GM10266 (cell line): ENCODE data around the gene DUSP14.

ENCODE experiments used
- DNase-seq: peaks from one replicate; pipeline ENCODE4 v3.0.0; 2012; ENCODE audit errors: extremely low spot score
- TF ChIP-seq, protein P1 (sequence below): IDR thresholded peaks from 2 replicates; pipeline ENCODE4 v1.5.1; 2012; ENCODE audit warnings: mild to moderate bottlenecking, low read depth; ENCODE audit not compliant: control insufficient read depth, insufficient read depth; ENCODE audit errors: missing control alignments

DUSP14 gene

DNA sequence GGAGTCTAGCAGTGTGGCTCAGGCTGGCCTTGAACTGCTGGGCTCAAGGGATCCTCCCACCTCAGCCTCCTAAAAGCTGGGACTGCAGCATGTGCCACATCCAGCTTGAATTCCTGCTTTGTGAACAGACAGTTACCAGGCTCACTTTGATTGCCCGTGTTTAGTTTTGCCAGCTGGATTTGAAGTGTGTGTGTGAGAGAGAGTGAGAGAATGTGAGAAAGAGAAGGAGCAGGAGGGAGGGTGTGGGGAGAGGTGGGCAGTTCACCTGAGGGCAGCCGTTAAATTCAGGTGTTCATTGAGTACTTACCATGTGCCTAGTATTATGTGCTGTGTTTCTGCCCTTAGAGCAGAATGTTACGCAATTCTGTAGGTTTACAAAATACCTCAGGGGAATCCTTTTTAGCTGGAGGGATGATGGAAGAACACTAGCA, 4.7 kb downstream of the DUSP14 start:
- TF ChIP-seq, protein P1, sequence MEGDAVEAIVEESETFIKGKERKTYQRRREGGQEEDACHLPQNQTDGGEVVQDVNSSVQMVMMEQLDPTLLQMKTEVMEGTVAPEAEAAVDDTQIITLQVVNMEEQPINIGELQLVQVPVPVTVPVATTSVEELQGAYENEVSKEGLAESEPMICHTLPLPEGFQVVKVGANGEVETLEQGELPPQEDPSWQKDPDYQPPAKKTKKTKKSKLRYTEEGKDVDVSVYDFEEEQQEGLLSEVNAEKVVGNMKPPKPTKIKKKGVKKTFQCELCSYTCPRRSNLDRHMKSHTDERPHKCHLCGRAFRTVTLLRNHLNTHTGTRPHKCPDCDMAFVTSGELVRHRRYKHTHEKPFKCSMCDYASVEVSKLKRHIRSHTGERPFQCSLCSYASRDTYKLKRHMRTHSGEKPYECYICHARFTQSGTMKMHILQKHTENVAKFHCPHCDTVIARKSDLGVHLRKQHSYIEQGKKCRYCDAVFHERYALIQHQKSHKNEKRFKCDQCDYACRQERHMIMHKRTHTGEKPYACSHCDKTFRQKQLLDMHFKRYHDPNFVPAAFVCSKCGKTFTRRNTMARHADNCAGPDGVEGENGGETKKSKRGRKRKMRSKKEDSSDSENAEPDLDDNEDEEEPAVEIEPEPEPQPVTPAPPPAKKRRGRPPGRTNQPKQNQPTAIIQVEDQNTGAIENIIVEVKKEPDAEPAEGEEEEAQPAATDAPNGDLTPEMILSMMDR, result no peak
- no peak for DNase-seq

DNA sequence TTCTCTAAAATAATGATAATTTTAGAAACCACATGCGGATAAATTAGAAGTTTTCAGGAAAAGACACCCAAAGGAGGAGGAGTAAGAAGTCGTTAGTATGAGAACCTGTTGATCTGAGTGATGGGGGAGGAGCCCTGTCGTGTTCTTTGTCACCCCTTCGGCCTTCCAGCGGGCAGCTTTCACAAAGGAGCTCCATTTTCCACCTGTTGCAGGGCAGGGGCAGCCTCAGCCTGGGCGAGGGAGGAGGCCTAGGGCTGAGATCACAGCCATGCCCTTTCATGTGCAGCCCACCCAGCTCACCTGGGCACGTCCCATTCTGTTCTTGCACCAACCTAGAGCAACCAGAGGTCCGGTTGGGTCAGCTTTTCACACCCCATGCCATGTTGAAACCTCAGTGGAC, 5.3 kb downstream of the DUSP14 start:
- no peak for DNase-seq
- TF ChIP-seq, protein P1, result no peak

DNA sequence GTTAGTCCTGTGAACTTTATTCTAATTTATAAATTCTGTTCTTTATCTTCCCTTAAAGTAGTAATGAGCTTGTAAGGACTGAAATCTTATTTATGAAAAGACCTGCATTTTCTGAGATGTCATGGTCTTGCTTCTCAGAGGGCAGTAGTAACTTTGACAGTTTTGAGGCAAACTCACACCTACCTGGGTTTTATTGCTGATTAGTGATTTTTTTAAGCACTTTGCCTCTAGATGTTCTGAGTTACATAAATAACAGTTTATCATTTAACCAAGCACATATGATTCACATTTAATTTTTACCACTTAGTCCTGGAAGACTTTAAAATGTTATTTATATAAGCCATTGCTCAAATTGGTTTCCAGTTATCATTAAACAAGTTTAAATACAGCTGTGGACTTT, 10.7 kb downstream of the DUSP14 start:
- no peak for DNase-seq

DNA sequence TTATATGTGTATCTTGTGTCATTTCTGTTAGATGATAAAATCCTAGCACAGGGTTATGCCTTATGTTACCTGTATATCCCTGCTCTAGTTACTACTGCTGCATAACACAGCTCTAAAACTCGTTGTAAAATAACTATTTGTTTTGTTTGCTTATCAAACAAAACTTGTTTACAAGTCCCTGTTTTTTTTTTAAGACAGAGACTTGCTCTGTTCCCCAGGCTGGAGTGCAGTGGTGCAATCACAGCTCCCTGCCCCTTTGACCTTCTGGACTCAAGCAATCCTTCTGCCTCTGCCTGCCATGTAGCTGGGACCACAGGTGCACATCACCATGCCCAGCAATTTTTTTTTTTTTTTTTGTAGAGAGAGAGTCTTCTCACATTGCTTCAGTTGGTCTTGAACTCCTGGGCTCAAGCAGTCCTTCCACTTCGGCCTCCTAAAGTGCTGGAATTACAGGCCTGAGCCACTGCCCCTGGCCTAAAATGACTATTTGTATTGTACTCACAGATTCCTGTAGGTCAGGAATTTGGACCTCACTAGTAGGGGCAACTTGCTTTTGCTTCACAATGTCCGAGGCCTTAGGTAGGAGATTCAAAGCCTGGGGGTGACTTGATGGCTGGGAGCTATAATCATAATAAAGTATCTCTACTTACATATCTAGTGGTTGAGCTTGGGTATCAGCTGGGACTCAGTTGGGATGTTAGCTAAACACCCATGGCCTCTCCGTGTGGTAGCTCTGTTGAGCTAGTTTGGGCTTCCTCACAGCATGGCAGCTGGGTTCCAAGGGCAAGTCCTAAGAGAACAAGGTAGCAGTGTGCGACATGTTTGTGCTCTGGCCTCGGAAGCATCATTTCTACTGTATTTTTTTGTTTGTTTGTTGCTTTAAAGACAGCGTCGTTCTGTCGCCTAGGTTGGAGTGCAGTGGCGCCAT, 12.6 kb downstream of the DUSP14 start:
- no peak for DNase-seq
- TF ChIP-seq, protein P1, result no peak

More for the DNA sequence above, 10.7 kb downstream of the DUSP14 start:
- TF ChIP-seq, protein P1, result no peak

DNA sequence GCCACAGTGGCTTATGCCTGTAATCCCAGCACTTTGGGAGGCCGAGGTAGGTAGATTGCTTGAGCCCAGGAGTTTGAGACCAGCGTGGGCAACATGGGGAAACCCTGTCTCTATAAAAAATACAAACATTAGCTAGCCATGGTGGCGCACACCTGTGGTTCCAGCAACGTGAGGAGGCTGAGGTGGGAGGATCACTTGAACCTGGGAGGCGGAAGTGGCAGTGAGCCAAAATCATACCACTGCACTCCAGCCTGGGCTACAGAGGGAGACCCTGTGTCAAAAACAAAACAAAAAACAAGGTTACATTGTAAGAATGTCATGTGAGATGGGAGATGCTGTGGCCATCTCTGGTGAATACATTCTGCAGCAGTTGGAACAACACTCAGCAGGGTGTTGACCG, 13.5 kb downstream of the DUSP14 start:
- TF ChIP-seq, protein P1, result no peak

DNA sequence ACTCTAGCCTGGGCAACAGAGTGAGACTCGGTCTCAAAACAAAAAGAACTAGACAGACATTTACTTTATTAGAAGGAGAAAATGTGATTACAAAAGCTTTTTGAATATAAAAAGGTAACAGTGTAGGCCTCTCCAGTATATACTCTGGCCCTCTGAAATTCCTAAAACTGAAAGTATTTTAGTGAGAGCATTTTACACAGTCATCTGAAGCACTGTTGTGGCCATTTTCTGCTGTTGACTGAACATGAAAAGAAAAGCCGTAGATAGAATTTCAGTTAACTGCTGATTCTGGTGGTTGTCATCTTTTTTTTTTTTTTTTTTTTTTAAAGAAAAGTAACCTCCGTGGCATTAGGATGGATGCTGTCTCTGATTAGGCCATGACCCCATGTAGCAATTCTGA, 15.6 kb downstream of the DUSP14 start:
- no peak for DNase-seq
- TF ChIP-seq, protein P1, result no peak

More for the DNA sequence above, 13.5 kb downstream of the DUSP14 start:
- no peak for DNase-seq

DNA sequence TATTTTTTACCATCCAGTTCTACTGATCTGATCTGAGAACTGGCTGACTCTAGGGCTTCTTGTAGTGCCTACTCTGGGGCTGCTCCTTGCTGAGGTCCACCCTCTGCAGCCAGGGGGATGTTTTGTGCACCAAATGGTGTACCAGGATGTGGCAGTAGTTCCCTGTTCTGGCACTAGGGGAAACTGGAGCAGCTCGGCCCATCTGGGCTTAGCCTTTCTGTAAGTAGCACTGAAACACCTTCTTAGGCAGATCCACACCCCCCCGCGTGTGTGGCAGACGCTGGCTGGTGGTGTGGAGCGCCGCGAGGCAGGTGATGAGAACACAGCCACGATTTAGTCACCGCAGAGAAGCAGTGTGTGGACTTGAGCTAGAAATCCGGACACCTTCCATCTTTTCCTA, 17.0 kb downstream of the DUSP14 start:
- TF ChIP-seq, protein P1, result no peak
- no peak for DNase-seq
